Measurements from ENCODE around the gene OR52E5.

OR52E5 gene

GRCh38 chr11:5932671-5933070, 39.7 kb downstream of the OR52E5 start:
- Histone ChIP-seq H3K4me1 (ENCODE audit: control insufficient read depth, insufficient read depth, low read length) (no peaks in the 10 kb centered on the region), H3K9me3 (ENCODE audit: control insufficient read depth, insufficient read depth, low read length) (no peaks in the 10 kb centered on the region), H3K27ac (ENCODE audit: low read length) (no peak overlapping the region), H3K4me3 (ENCODE audit: low read length) (no peak overlapping the region), H3K27me3 (ENCODE audit: control insufficient read depth, insufficient read depth, low read length) (no peaks in the 10 kb centered on the region), H3K36me3 (ENCODE audit: control insufficient read depth, insufficient read depth, low read length) (no peaks in the 10 kb centered on the region)
- no peak for DNase-seq (ENCODE audit: low read depth, low spot score)
- WGBS (ENCODE audit: insufficient coverage, insufficient read length) = no CpG with 5 or more reads among the region's 11 CpGs

GRCh38 chr11:5933116-5933515, 40.1 kb downstream of the OR52E5 start:
- DNase-seq (ENCODE audit: low read depth, low spot score) = no peak
- no CpG with 5 or more reads among the region's 10 CpGs for WGBS (ENCODE audit: insufficient coverage, insufficient read length)
- H3K27ac ChIP-seq (ENCODE audit: low read length) = no peak overlapping the region
- H3K36me3 ChIP-seq (ENCODE audit: control insufficient read depth, insufficient read depth, low read length) = no peaks in the 10 kb centered on the region
- no peaks in the 10 kb centered on the region for H3K9me3 ChIP-seq (ENCODE audit: control insufficient read depth, insufficient read depth, low read length)
- H3K4me1 ChIP-seq (ENCODE audit: control insufficient read depth, insufficient read depth, low read length) = no peaks in the 10 kb centered on the region
- H3K27me3 ChIP-seq (ENCODE audit: control insufficient read depth, insufficient read depth, low read length) = no peaks in the 10 kb centered on the region
- H3K4me3 ChIP-seq (ENCODE audit: low read length) = no peak overlapping the region

GRCh38 chr11:5937868-5938602, 45.0 kb downstream of the OR52E5 start:
- no peak overlapping the region for H3K27ac ChIP-seq (ENCODE audit: low read length)
- no CpG with 5 or more reads among the region's 39 CpGs for WGBS (ENCODE audit: insufficient coverage, insufficient read length)
- DNase-seq (ENCODE audit: low read depth, low spot score) = no peak
- no peak overlapping the region for H3K4me3 ChIP-seq (ENCODE audit: low read length)
- H3K27me3 ChIP-seq (ENCODE audit: control insufficient read depth, insufficient read depth, low read length) = no peaks in the 10 kb centered on the region
- no peaks in the 10 kb centered on the region for H3K36me3 ChIP-seq (ENCODE audit: control insufficient read depth, insufficient read depth, low read length)
- H3K9me3 ChIP-seq (ENCODE audit: control insufficient read depth, insufficient read depth, low read length) = no peaks in the 10 kb centered on the region
- H3K4me1 ChIP-seq (ENCODE audit: control insufficient read depth, insufficient read depth, low read length) = no peaks in the 10 kb centered on the region

- H3K4me3 ChIP-seq (ENCODE audit: low read length) = no peak overlapping the region
- no peaks in the 10 kb centered on the region for H3K27me3 ChIP-seq (ENCODE audit: control insufficient read depth, insufficient read depth, low read length)
- H3K36me3 ChIP-seq (ENCODE audit: control insufficient read depth, insufficient read depth, low read length) = no peaks in the 10 kb centered on the region
- no peak for DNase-seq (ENCODE audit: low read depth, low spot score)
- WGBS (ENCODE audit: insufficient coverage, insufficient read length) = no CpG with 5 or more reads among the region's 21 CpGs
- no peaks in the 10 kb centered on the region for H3K9me3 ChIP-seq (ENCODE audit: control insufficient read depth, insufficient read depth, low read length)
- no peaks in the 10 kb centered on the region for H3K4me1 ChIP-seq (ENCODE audit: control insufficient read depth, insufficient read depth, low read length)
- H3K27ac ChIP-seq (ENCODE audit: low read length) = no peak overlapping the region
These were observed 45.6 kb downstream of the OR52E5 start for GRCh38 chr11:5938603-5938965.

GRCh38 chr11:5940748-5941147, 47.7 kb downstream of the OR52E5 start:
- H3K9me3 ChIP-seq (ENCODE audit: control insufficient read depth, insufficient read depth, low read length) = no peaks in the 10 kb centered on the region
- no peak overlapping the region for H3K4me3 ChIP-seq (ENCODE audit: low read length)
- H3K36me3 ChIP-seq (ENCODE audit: control insufficient read depth, insufficient read depth, low read length) = no peaks in the 10 kb centered on the region
- H3K4me1 ChIP-seq (ENCODE audit: control insufficient read depth, insufficient read depth, low read length) = no peaks in the 10 kb centered on the region
- no peak overlapping the region for H3K27ac ChIP-seq (ENCODE audit: low read length)
- WGBS (ENCODE audit: insufficient coverage, insufficient read length) = no CpG with 5 or more reads among the region's 2 CpGs
- DNase-seq (ENCODE audit: low read depth, low spot score) = no peak
- no peaks in the 10 kb centered on the region for H3K27me3 ChIP-seq (ENCODE audit: control insufficient read depth, insufficient read depth, low read length)

GRCh38 chr11:5941951-5942350, 48.9 kb downstream of the OR52E5 start, which contains the start of gene OR56A3:
OR56A3 (plus strand) TSS chr11:5942251; CDS start chr11:5947347, 5,096 bp downstream.
- no peaks in the 10 kb centered on the region for H3K4me1 ChIP-seq (ENCODE audit: control insufficient read depth, insufficient read depth, low read length)
- no peaks in the 10 kb centered on the region for H3K27me3 ChIP-seq (ENCODE audit: control insufficient read depth, insufficient read depth, low read length)
- H3K4me3 ChIP-seq (ENCODE audit: low read length) = no peak within 1 kb of the TSS
- no peak for DNase-seq (ENCODE audit: low read depth, low spot score)
- H3K9me3 ChIP-seq (ENCODE audit: control insufficient read depth, insufficient read depth, low read length) = no peaks in the 10 kb centered on the region
- no peak within 1 kb of the TSS for H3K27ac ChIP-seq (ENCODE audit: low read length)
- no CpG with 5 or more reads among the region's 3 CpGs for WGBS (ENCODE audit: insufficient coverage, insufficient read length)
- H3K36me3 ChIP-seq (ENCODE audit: control insufficient read depth, insufficient read depth, low read length) = no peaks in the 10 kb centered on the region

Data from iPS DF 6.9 (cell line).